HG03280 (cell line): ENCODE results near the gene NTMT1.
"Not testable (repeated sequence)": the region's sequence is repeated elsewhere in the genome, so short reads cannot be mapped to it uniquely, and the experiment has no call there.

Experiments
- ATAC-seq: cut with Tn5 transposase; IDR thresholded peaks from one replicate; pipeline ENCODE4 v1.9.1; 2021; ENCODE audit warnings: mild to moderate bottlenecking, moderate library complexity; ENCODE audit not compliant: unreplicated experiment

Gene NTMT1

DNA sequence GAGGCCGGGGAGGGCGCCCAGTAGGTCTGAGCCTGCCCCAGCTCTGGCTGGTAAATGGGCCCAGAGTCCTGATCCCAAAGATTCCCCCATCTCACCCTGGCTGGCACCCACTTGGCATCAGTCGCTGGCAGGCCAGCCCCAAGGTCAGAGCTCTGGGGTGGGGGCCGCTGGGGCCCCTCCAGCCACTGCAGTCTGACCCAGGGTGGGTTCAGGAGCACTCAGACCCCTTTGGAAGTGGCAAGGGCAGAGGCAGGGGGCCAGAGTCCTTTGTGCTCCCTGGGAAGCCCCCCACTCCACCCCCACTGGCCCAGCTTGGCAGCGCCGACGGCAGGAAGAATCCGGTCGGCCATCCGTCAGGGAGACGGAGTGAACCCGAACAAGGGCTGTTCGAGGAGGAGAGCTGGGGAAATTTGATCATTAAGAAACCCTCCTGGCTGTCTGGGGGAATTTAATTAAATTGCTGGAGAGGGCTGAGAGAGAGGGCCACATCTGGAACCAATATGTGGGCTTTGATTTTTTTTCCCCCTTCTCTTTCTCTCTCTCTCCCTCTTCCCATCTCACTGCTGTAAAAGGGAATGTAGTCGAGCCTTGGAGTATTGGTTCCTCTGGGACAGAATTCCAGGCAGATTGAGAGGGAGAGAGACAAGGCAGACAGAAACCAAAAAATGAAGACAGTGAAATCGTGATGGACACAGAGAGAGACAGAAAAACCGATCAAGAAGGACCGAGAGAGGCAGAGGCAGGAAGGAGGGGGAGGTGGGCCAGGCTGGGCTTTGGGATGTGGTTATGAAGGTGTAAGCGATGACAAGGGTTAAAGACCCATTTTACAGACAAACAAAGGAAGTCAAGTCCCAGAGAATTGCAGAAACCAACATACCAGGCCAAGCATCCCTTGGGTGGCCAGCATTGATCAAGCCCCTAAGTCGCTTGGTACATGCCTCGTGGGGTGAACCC lies 24.0 kb downstream of the NTMT1 start:
- no peak for ATAC-seq

DNA sequence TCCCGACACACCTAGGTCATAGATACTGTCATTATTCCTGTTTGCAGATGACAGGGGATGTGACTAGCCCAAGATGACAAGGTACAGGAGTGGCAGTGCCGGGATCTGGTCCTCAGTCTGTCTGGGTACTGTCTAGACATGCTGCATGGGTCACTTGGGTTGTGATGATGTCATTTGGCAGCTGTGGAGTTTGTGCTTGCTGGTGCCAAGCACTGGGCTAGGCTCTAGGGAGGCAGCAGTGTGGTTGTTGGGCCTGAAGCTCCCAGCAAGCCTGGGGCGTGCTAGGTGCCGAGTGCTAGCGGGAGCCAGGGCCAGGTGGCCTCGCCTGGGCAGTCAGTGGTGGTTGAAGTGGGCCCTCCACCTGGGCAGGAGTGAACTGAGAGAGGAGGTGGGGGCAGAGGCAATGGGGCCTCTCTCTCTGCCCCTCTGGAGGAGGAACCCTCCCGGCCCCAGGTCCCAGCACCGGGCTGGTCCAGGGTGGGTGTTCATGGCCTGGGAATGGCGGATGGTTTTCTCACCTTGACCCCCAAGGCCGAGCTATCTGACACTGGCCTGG lies 24.8 kb downstream of the NTMT1 start:
- no peak for ATAC-seq

DNA sequence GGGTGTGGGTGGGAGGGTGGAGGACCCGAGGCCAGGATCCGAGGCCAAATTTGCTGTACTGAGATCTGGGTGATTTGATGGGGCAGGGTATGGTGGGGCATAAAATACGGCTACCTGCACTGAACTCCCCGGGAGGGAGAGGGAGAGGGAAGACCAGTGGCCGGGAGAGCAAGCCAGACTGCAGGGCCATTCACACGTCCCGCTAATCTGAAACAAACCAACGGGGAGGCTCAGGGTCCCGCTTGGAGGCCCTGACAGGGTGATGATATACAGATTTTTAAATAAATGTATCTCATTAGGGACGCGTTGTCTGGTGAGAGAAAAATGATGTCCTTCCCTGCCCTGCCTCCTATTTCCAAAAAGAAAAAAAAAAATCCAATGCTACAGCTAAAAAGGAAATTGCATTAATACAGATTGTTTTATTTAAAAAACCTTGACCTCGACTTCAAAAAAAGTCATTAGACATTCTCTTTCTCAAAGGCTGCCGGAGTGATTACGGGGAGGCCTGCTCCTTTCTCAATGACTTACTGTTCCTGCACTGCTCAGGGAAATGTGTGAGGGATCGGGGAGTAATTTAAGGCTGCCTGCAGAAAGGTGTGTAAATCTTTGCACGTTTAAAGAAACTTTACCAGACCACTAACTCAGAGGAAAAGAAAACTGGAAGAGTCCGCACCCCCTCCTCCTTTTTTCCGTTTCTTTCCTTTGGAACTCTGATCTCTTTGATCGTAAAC lies 28.0 kb downstream of the NTMT1 start:
- ATAC-seq, result no peak

DNA sequence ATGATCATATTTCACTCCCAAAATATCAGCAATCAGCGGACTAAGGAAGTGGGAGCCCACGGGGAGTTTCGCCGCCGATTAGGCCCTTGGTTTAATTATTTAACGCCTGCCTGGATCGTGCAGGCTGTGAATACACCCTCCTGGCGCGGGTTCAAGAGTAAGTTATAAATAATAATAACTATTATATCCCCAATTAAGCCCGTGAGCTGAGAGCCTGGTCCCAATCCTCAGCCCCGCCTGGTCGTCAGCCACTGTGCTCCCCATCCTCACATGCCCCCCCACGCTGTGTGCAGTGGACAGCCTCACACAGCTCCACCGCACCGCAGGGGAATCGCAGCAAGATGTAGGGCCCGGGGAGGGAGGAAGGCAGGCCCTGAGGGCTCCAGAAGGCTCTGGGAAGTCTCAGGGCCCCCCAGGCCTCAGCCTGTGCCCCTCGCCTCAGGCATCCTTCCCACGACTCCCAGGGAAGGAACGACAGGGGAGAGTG lies 28.6 kb downstream of the NTMT1 start:
- ATAC-seq, result no peak

DNA sequence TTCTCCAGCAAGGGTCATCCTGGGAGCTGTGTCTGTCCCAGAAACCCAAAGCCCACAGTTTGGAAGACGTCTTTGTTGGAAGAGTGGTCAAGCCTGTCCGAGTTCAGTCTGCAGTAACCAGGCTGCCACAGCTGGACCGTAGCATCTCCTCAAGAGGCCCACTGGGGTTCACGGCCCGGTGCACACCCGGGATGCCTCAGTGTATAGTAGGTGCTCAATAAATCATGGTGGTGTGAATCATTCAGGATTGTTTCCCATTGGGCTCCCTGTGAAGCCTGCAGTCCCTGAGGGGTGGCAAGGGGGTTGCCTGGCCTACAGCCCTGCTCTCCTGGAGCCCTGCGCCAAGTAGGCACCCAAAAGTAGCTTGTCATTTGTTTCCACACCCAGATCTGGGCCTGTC lies 29.2 kb downstream of the NTMT1 start:
- no peak for ATAC-seq

DNA sequence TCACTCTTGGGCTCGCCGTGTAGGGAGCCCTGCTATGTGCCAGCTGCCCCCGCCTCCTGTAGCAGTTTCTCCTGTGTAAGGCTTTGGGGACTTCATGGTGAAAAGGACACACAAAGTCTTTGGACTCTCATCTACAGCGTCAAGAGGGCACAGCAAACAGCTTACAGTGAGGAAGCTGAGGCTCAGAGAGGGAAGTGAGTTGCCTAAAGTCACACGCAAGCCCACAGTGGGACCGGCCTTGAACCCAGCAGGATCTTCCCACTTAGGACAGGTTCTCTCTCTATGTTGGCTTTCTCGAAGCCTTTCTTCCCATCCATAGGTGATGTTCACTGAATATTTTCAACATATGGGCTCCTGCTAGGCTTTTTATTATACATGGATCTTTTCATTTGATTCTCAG lies 29.7 kb downstream of the NTMT1 start:
- ATAC-seq, result no peak

DNA sequence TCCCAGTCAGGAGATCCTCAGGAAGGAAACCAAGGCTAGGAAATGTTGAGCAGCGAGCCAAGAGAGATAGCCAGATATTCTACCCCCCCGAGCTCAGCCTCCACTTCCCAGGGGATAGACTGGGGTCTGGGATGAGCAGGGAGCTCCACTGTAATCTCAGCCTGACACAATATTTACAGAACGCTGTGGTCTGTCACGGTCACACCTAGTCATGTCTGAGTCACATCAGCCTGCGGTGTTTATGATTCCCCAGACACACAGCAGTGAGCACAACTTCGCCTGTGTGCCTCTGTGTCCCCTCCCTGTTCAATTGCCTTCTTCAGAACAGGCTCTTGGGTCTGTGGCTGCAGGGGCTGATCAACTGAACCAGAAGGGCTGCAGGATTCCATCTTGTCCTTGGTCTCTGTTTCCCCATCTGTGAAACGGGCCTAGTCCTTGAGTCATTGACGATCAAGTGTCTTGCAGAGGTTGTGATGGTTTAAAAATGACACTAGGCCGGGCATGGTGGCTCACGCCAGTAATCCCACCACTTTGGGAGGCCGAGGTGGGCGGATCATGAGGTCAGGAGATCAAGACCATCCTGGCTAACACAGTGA lies 30.9 kb downstream of the NTMT1 start:
- ATAC-seq, result no peak

DNA sequence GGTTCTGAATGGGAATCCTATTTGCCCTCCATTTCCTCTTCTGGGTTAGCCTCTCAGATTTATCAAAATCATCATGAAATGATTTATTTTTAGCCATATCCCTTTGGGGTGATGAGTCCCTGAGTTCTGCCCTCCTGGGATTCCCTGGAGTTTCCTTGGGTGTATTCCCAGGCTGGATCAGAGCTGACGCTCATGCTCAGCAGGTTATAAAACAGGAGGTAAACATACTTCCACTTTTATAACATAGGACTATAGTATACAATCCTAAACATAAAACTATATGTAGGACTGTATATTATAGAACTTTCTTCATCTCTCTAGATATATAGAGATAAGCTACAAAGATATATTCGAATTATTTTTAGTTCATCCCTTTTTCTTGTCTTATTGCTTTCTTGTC lies 35.1 kb downstream of the NTMT1 start:
- no peak for ATAC-seq

DNA sequence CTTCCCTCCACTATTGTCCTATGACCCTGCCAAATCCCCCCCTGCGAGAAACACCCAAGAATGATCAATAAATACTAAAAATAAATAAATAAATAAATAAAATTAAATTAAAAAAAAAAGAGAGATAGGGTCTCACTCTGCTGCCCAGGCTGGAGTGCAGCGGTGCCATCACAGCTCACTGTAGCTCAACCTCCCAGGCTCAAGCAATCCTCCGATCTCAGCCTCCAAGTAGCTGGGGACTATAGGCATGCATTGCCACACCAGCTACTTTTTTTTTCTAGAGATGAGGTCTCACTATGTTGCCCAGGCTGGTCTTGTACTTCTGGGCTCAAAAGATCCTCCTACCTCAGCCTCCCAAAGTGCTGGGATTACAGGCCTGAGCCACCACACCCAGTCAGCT lies 36.3 kb downstream of the NTMT1 start:
- ATAC-seq, result not testable (repeated sequence)

DNA sequence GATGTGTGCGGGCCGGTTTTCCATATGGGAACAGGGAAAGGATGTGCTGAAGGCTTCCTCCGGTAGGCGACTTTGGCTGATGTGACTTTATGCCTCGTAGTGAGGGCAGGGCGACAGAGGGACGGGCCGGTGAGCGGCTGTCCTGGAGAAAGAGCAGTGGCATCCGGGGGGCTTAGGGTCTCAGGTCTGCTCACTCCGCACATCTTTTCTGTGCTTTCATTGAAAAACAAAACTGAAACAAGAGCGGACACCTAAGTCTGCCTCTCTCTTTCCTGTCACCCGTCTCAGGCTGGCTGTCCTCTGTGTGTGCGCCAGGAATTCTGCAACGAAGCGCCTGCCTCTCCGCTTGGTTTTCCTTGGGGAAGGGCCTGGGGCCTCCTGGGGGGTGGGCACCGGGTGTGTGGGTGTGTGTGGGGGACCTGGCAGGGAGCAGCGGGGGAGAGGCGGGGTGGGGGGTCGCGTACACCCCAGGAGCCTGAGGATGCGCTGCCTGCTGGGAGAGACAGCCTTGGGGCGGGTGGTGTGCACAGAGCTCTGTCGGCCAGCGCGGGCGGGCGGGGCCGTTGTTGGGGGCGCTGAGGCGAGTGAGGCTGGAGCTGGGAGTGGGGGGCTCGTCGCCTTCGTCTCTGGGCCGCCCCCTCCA lies 38.9 kb downstream of the NTMT1 start:
- ATAC-seq, result no peak

DNA sequence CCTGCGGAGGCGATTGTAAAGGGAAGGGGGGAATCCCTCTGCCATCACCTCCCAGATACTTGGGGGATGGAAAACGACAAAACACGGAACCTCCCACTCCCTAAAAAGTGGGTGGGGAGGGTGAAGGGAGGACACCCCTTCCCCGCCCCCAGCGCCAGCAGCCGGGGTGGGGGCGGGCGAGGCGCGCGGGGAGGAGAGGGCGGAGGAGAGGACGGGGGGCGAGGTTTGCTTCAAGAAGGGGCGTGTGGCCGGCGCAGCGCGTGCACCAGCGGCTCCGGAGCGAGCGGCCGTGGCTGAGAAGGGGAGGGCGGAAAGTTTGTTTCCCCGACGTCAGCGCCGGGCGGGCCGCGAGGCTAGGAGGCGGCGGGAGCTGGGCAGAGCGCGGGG lies 39.4 kb downstream of the NTMT1 start, which contains the start of gene PRRX2:
Gene PRRX2 (plus strand): TSS at position 259 of the 387 bp plus-strand sequence. CDS start 221 bp downstream, outside the sequence.
- no peak for ATAC-seq

DNA sequence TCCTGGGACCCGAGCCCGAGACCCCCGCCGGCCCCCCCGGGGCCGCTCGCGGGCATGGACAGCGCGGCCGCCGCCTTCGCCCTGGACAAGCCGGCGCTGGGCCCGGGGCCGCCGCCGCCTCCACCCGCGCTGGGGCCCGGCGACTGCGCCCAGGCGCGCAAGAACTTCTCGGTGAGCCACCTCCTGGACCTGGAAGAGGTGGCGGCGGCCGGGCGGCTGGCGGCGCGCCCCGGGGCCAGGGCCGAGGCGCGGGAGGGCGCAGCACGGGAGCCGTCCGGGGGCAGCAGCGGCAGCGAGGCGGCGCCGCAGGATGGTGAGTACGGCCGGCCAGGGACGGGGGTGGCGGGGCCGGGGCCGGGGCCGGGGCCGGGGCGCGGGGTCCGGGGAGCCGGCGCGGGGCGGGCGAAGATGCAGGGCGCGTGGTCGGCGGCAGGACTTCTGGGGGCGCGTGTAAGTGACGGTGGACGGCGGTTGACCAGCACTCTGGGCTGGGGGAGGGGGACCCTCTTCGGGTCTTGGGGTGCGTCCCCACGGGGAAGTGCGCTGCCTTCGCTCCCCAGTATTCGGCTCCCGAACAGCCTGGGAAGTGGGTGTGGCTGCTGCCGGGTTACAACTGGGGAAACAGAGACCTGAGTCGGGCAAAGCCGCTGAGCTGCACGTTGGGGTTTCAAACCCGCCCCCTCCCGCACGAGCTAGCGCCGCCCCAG lies 40.0 kb downstream of the NTMT1 start:
- ATAC-seq, result no peak

DNA sequence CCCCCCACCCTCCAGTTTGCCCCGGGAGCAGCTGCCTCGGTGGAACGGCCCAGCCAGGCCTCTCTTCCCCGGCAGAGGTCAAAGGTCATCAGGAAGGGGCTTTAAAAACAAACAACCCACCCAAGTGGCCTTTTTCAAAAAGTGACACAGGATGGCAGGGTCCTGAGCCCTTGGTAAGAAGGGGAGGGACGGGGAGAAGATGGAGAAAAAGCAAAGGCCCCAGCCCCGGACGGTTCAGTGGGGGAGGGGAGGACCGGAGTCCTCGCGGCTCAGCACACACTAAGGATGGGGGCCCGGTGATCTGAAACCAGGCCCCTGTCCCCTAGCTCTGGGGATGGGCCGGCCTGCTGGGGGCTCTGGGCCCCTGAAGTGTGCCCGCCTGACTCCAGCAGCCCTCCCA lies 40.6 kb downstream of the NTMT1 start:
- no peak for ATAC-seq

DNA sequence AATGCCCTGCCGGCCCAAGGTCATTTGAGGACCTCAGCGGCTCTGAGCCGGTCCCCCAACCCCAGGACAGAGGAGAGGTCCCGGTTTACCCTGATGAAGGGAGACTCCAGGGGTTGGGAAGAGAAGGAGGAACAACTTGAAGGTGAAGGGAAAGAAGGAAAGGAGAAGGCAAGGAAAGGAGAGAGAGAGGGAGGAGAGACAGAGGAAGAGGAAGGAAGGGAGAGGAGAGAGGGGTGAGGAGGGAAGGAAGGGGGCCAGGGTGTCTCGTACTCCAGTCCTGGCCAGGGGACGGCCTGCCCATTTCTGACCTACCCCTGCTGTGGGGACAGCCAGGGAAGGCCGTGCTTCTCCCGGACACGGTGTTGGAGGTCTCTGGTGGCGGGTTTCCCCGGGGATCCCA lies 41.4 kb downstream of the NTMT1 start:
- ATAC-seq, result no peak

DNA sequence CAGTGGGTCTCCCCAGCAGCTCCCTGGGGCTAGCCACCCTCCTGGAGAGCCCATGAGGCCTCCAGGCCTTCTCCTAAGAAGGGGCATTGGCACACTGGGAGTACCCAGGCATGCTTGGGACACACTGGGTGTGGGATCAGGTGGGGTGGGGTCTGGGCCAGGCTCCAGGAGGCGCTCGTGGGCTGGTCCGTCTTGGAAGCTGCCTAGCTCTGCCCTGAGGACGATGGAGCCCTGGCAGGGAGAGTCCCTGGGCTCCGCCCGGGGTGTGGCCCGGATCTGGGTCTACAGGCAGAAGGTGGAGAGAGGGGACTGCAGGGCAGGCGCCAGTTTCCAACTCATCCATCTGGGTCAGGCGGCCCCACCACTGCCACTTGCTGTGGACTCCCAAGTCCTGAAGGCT lies 41.9 kb downstream of the NTMT1 start:
- no peak for ATAC-seq

DNA sequence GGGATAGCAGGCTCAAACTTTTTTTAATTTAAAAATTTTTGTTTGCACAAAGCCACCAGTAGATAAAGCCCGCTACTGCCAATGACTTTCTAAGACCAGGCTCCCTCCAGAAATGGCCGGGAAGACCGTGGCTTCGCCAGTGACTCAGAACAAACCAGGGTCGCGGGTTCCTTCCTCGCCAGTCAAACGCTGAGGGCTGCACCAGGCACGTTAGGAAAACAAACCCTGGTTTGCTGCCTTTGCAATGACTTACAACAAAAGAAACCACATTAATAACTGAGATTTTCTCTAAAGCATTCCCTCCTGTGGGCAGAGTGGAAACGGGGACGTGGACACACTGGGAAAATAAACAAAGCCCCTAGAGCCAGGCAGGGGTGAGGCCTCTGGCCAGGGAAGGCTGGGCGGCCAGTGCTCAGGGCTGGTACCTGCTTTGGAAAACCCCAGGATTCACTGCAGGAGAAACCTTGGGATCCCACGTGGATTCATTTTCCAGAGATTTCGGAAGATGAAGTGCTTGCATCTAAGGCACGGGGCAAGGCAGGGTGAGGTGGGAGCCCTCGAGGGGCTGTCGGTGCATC lies 43.3 kb downstream of the NTMT1 start:
- no peak for ATAC-seq

DNA sequence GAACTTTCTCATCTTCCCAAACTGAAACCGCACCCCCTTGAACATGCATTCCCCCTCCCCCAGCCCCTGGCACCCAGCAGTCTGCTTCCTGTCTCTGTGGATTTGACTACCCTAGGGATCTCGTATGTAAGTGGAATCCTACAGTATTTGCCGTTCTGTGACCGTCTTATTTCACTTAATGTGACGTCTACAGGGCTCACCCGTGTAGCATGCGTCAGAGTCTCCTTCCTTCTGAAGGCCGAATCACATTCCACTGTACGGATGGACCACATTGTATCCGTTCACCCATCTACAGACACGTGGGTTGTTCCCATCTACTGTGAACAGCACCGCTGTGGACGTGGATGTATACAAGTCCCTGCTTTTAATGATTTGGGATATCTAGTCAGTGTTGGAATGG lies 44.0 kb downstream of the NTMT1 start:
- ATAC-seq, result no peak

DNA sequence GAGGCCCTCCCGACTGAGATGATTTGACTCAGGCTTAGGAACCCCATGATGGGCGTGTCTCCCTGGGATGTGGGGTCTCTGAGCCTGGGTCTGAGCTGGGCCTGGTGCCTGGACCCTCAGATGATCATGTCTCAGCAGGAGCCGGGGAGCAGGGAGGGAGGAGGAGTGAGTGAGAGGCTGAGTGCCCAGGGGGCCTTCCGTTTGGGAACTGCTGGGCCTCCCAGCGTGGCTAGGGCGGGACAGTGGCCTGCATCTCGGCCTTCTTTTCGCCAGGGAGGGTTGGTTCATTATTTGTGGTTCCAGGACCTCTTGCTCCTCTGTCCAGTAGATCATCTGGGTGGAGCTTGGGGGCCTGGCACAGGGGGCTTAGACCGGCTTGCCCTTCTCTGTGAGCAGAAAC lies 45.1 kb downstream of the NTMT1 start:
- ATAC-seq, result no peak

DNA sequence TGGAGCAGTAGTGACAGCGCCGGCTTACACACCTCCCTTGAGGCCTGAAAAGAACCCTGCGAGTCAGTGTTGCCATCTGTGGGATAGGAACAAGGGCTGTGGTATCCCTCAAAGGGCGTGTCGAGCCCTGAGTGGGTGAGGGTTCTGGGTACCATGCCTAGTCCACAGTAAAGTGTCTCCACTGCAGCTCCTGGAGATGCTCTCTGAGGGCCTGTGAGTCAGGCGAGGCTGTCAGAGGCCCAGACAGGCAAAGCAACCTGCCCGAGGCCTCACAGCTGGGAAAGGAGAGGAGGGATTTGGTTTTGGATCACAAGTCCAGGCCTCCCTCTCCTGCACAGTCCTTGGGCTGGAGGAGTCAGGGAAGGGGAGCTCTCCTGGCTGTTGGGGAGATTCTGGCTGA lies 45.6 kb downstream of the NTMT1 start:
- ATAC-seq, result no peak

DNA sequence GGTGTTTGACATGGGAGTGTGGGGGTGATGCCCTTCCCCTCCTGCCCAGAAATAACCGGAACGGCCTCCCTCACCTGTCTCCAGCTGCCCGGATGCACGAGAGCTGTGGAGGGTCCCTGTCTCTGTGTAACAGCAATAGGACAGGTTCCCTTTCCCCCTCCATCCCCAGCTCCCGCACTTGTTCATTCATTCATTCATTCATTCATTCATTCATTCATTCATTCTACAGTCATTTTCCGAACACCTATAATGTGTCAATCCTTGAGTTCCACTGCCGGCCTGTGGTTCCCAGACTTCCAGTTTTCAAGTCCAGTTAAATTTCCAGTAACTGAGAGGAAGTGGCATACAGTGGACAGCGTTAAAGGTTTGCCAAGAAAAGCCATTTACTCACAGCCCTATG lies 46.7 kb downstream of the NTMT1 start:
- no peak for ATAC-seq
